ENCODE data around the gene ARRDC2. TPM values are rescaled to one million over a fixed set of nuclear protein-coding genes. Genes with fewer than 3 reads are reported as not detected.

The ARRDC2 gene
- total and polyA plus RNA-seq, 10 donors: 46.0 to 70.4 (median 56.1) TPM

- Histone ChIP-seq H3K4me3 (peak overlapping the region in 1 of 8 donors; percentile 54), H3K36me3 (peaks cover 0 to 33% (median 0%) of the 10 kb centered on the region in 6 donors), H3K4me1 (peaks cover 7 to 27% (median 14%) of the 10 kb centered on the region in 6 donors), H3K27me3 (replicated peaks in 1 of 7) (no peaks in the 10 kb centered on the region), H3K9me3 (no peaks in the 10 kb centered on the region), H3K27ac (peak overlapping the region; percentile 70 to 90 (median 82))
- no peak for DNase-seq
- WGBS, 5 donors: 65 to 86% (median 78%) methylated on average over 4 to 6 of the region's 6 CpGs
- intact Hi-C loops (cut with DNase I; ENCODE audit: low total_unique reads): loop anchor here (10.0 kb wide), 1 partner anchor 113 kb away; no protein-coding TSS in a partner anchor
- TF ChIP-seq POLR2A (IDR thresholded peaks at IDR 0.05) (no peak), CTCF (IDR thresholded peaks at IDR 0.05 in 8 of 11, conservative IDR thresholded peaks at IDR 0.05 in 3 of 11) (no peak), POLR2AphosphoS5 (IDR thresholded peaks at IDR 0.05) (no peak)
These were observed 49.6 kb downstream of the ARRDC2 start for GRCh38 chr19:18057557-18057956.

GRCh38 chr19:18058208-18059009, 50.4 kb downstream of the ARRDC2 start:
- DNase-seq: peak; percentile 95
- 4 to 7% (median 5%) methylated on average over 34 of the region's 34 CpGs for WGBS, 5 donors
- intact Hi-C loops (cut with DNase I; ENCODE audit: low total_unique reads): loop anchor here (1.0 to 10.0 kb wide), 2 partner anchors 51 to 114 kb away; no protein-coding TSS in a partner anchor
- peaks cover 7 to 26% (median 14%) of the 10 kb centered on the region in 6 donors for H3K4me1 ChIP-seq
- H3K9me3 ChIP-seq: no peaks in the 10 kb centered on the region
- H3K27me3 ChIP-seq (replicated peaks in 1 of 7): no peaks in the 10 kb centered on the region
- H3K4me3 ChIP-seq: peak overlapping the region in 5 of 8 donors; percentile 13 to 54 (median 24)
- peaks cover 0 to 39% (median 0%) of the 10 kb centered on the region in 6 donors for H3K36me3 ChIP-seq
- no peak for TF ChIP-seq POLR2A (IDR thresholded peaks at IDR 0.05)
- TF ChIP-seq POLR2AphosphoS5 (IDR thresholded peaks at IDR 0.05): peak; percentile 67 to 84 (median 77)
- TF ChIP-seq CTCF (IDR thresholded peaks at IDR 0.05 in 8 of 11, conservative IDR thresholded peaks at IDR 0.05 in 3 of 11): peak; percentile 92 to 98 (median 95)
- peak overlapping the region; percentile 70 to 90 (median 82) for H3K27ac ChIP-seq

GRCh38 chr19:18059297-18059696, 51.3 kb downstream of the ARRDC2 start:
- no peak overlapping the region for H3K4me3 ChIP-seq
- no peak overlapping the region for H3K27ac ChIP-seq
- H3K4me1 ChIP-seq: peaks cover 7 to 21% (median 14%) of the 10 kb centered on the region in 6 donors
- intact Hi-C loops (cut with DNase I; ENCODE audit: low total_unique reads): loop anchor here (10.0 kb wide), 1 partner anchor 114 kb away; no protein-coding TSS in a partner anchor
- H3K9me3 ChIP-seq: no peaks in the 10 kb centered on the region
- H3K27me3 ChIP-seq (replicated peaks in 1 of 7): no peaks in the 10 kb centered on the region
- no peak for TF ChIP-seq POLR2A (IDR thresholded peaks at IDR 0.05)
- TF ChIP-seq CTCF (IDR thresholded peaks at IDR 0.05 in 8 of 11, conservative IDR thresholded peaks at IDR 0.05 in 3 of 11): no peak
- no peak for TF ChIP-seq POLR2AphosphoS5 (IDR thresholded peaks at IDR 0.05)
- DNase-seq: no peak
- WGBS, 5 donors: 63 to 82% (median 71%) methylated on average over 8 of the region's 8 CpGs
- H3K36me3 ChIP-seq: peaks cover 0 to 48% (median 0%) of the 10 kb centered on the region in 6 donors

- intact Hi-C loops (cut with DNase I; ENCODE audit: low total_unique reads): loop anchor here (10.0 kb wide), 1 partner anchor 115 kb away; no protein-coding TSS in a partner anchor
- WGBS, 5 donors: 75 to 85% (median 81%) methylated on average over 5 of the region's 5 CpGs
- no peak for DNase-seq
- Histone ChIP-seq H3K36me3 (peaks cover 0 to 53% (median 0%) of the 10 kb centered on the region in 6 donors), H3K9me3 (no peaks in the 10 kb centered on the region), H3K27me3 (replicated peaks in 1 of 7) (no peaks in the 10 kb centered on the region), H3K4me3 (no peak overlapping the region), H3K4me1 (peaks cover 7 to 21% (median 14%) of the 10 kb centered on the region in 6 donors), H3K27ac (no peak overlapping the region)
- TF ChIP-seq POLR2A (IDR thresholded peaks at IDR 0.05): no peak
- no peak for TF ChIP-seq POLR2AphosphoS5 (IDR thresholded peaks at IDR 0.05)
- TF ChIP-seq CTCF (IDR thresholded peaks at IDR 0.05 in 8 of 11, conservative IDR thresholded peaks at IDR 0.05 in 3 of 11): no peak
These were observed 51.9 kb downstream of the ARRDC2 start for GRCh38 chr19:18059902-18060301.

Measured in spleen (tissue), 11 donors.